Ascending aorta (tissue), 2 donors: Measurements from ENCODE around the gene POLR1A. TPM values are rescaled to one million over a fixed set of nuclear protein-coding genes. Genes with fewer than 3 reads are reported as not detected.
"Not testable (repeated sequence)": the region's sequence is repeated elsewhere in the genome, so short reads cannot be mapped to it uniquely, and the experiment has no call there.

ENCODE experiments used
- DNase-seq, 2 donors: peaks; one replicate each; pipeline ENCODE4 v3.0.0-alpha.2; 2019; ENCODE audit warnings: low spot score in 2 of 2
- H3K27ac ChIP-seq, 2 donors: fragments of 200-600 bp; sonication (generic); one replicate each; pipeline ENCODE4 v1.5.1; 2016 to 2017; ENCODE audit warnings: mild to moderate bottlenecking in 1 of 2
- H3K27me3 ChIP-seq: fragments of 200-600 bp; sonication (generic); one replicate; pipeline ENCODE4 v1.5.1; 2017
- H3K36me3 ChIP-seq, 2 donors: fragments of 200-600 bp; sonication (generic); one replicate each; pipeline ENCODE4 v1.5.1; 2016
- H3K4me1 ChIP-seq, 2 donors: fragments of 200-600 bp; sonication (generic); one replicate each; pipeline ENCODE4 v1.5.1; 2016 to 2017; ENCODE audit warnings: mild to moderate bottlenecking in 1 of 2
- H3K4me3 ChIP-seq, 2 donors: fragments of 200-600 bp; sonication (generic); one replicate each; pipeline ENCODE4 v1.5.1; 2016 to 2017; ENCODE audit warnings: mild to moderate bottlenecking in 1 of 2
- H3K9me3 ChIP-seq, 2 donors: fragments of 200-600 bp; sonication (generic); one replicate each; pipeline ENCODE4 v1.5.1; 2016
- CTCF ChIP-seq, 3 experiments: fragments of 200-600 bp in 2 of 3; fragments of 450-650 bp in 1 of 3; sonication (generic) in 2 of 3; IDR thresholded peaks; one replicate each; pipeline ENCODE4 v1.5.1; 2016 to 2019; ENCODE audit warnings: antibody characterized with exemption in 3 of 3, mild to moderate bottlenecking in 1 of 3, moderate library complexity in 1 of 3
- intact Hi-C: fragments of 100-400 bp; cut with DNase I; formaldehyde crosslinking; loops from one replicate; pipeline ENCODE4 v1.15.1; 2023
- total RNA-seq: library from RNA; depleted of rRNA; stranded (reverse); fragments of >200 nt; gene quantifications from one replicate; pipeline ENCODE4 v1.1.0, GENCODE V29; 2016

POLR1A gene
- total RNA-seq, 1 donor from 2014 or later: 8.0 TPM

GRCh38 chr2:85996591-85996990 lies 109.1 kb downstream of the POLR1A start:
- Histone ChIP-seq H3K4me3 (no peak overlapping the region), H3K4me1 (peaks cover 39 to 63% of the 10 kb centered on the region in 2 donors), H3K27ac (peak overlapping the region; percentile 92 to 95), H3K9me3 (no peaks in the 10 kb centered on the region), H3K36me3 (no peaks in the 10 kb centered on the region), H3K27me3 (no peaks in the 10 kb centered on the region)
- DNase-seq: peak in 1 of 2 donors; percentile 62
- no peak for TF ChIP-seq CTCF (IDR thresholded peaks at IDR 0.05)
- intact Hi-C loops: loop anchor here (2.0 to 5.0 kb wide), 3 partner anchors 24 to 76 kb away; no protein-coding TSS in a partner anchor

GRCh38 chr2:85995648-85996529 lies 109.8 kb downstream of the POLR1A start:
- peak in 1 of 2 donors; percentile 53 for DNase-seq
- H3K27ac ChIP-seq: peak overlapping the region; percentile 92 to 95

GRCh38 chr2:85994897-85995647 lies 110.6 kb downstream of the POLR1A start:
- TF ChIP-seq CTCF (IDR thresholded peaks at IDR 0.05): no peak
- no peaks in the 10 kb centered on the region for H3K27me3 ChIP-seq
- H3K9me3 ChIP-seq: no peaks in the 10 kb centered on the region
- no peak overlapping the region for H3K4me3 ChIP-seq
- H3K27ac ChIP-seq: peak overlapping the region in 1 of 2 donors; percentile 22
- no peaks in the 10 kb centered on the region for H3K36me3 ChIP-seq
- DNase-seq: peak in 1 of 2 donors; percentile 45
- intact Hi-C loops: loop anchor here (5.0 kb wide), 2 partner anchors 42 to 77 kb away; no protein-coding TSS in a partner anchor
- peaks cover 32 to 51% of the 10 kb centered on the region in 2 donors for H3K4me1 ChIP-seq

More at GRCh38 chr2:85995648-85996529, 109.8 kb downstream of the POLR1A start:
- Histone ChIP-seq H3K9me3 (no peaks in the 10 kb centered on the region), H3K4me3 (no peak overlapping the region), H3K4me1 (peaks cover 36 to 56% of the 10 kb centered on the region in 2 donors), H3K27me3 (no peaks in the 10 kb centered on the region), H3K36me3 (no peaks in the 10 kb centered on the region)
- intact Hi-C loops: loop anchor here (2.0 to 5.0 kb wide), 3 partner anchors 25 to 76 kb away; no protein-coding TSS in a partner anchor
- no peak for TF ChIP-seq CTCF (IDR thresholded peaks at IDR 0.05)

- Histone ChIP-seq H3K27me3 (no peaks in the 10 kb centered on the region), H3K4me1 (peaks cover 25 to 45% of the 10 kb centered on the region in 2 donors), H3K27ac (peak overlapping the region in 1 of 2 donors; percentile 2), H3K36me3 (no peaks in the 10 kb centered on the region), H3K4me3 (no peak overlapping the region), H3K9me3 (no peaks in the 10 kb centered on the region)
- no peak for TF ChIP-seq CTCF (IDR thresholded peaks at IDR 0.05)
- intact Hi-C loops: no loop called here
- DNase-seq: peak in 1 of 2 donors; percentile 22
Measured at GRCh38 chr2:85994421-85994777, 111.3 kb downstream of the POLR1A start.

GRCh38 chr2:85992611-85993010 lies 113.1 kb downstream of the POLR1A start:
- no peak overlapping the region for H3K4me3 ChIP-seq
- H3K27ac ChIP-seq: no peak overlapping the region
- TF ChIP-seq CTCF (IDR thresholded peaks at IDR 0.05): no peak
- peaks cover 12 to 29% of the 10 kb centered on the region in 2 donors for H3K4me1 ChIP-seq
- H3K36me3 ChIP-seq: no peaks in the 10 kb centered on the region
- no peaks in the 10 kb centered on the region for H3K9me3 ChIP-seq
- intact Hi-C loops: no loop called here
- peak in 1 of 2 donors; percentile 40 for DNase-seq
- H3K27me3 ChIP-seq: no peaks in the 10 kb centered on the region

- peaks cover 12 to 23% of the 10 kb centered on the region in 2 donors for H3K4me1 ChIP-seq
- H3K27ac ChIP-seq, intact Hi-C loops: not testable (repeated sequence)
Measured at GRCh38 chr2:85992053-85992452, 113.6 kb downstream of the POLR1A start.

More at GRCh38 chr2:85992053-85992452, 113.6 kb downstream of the POLR1A start:
- not testable (repeated sequence) for DNase-seq, H3K27me3 ChIP-seq, H3K36me3 ChIP-seq, H3K9me3 ChIP-seq, H3K4me3 ChIP-seq
